HG03095 (cell line): ENCODE measurements around the gene EIF1.
"Not testable (repeated sequence)": the region's sequence is repeated elsewhere in the genome, so short reads cannot be mapped to it uniquely, and the experiment has no call there.

Experiments used
- ATAC-seq: cut with Tn5 transposase; IDR thresholded peaks from one replicate; pipeline ENCODE4 v1.9.1; 2021; ENCODE audit warnings: moderate library complexity; ENCODE audit not compliant: unreplicated experiment

The EIF1 gene

GRCh38 chr17:41697122-41697962, 8.7 kb downstream of the EIF1 start:
- ATAC-seq = no peak

- ATAC-seq = not testable (repeated sequence)
Measured at GRCh38 chr17:41700843-41701242, 12.2 kb downstream of the EIF1 start.

- no peak for ATAC-seq
Measured at GRCh38 chr17:41702712-41703111, 14.0 kb downstream of the EIF1 start.

- ATAC-seq = no peak
Measured at GRCh38 chr17:41705271-41705991, 16.7 kb downstream of the EIF1 start.

DNA sequence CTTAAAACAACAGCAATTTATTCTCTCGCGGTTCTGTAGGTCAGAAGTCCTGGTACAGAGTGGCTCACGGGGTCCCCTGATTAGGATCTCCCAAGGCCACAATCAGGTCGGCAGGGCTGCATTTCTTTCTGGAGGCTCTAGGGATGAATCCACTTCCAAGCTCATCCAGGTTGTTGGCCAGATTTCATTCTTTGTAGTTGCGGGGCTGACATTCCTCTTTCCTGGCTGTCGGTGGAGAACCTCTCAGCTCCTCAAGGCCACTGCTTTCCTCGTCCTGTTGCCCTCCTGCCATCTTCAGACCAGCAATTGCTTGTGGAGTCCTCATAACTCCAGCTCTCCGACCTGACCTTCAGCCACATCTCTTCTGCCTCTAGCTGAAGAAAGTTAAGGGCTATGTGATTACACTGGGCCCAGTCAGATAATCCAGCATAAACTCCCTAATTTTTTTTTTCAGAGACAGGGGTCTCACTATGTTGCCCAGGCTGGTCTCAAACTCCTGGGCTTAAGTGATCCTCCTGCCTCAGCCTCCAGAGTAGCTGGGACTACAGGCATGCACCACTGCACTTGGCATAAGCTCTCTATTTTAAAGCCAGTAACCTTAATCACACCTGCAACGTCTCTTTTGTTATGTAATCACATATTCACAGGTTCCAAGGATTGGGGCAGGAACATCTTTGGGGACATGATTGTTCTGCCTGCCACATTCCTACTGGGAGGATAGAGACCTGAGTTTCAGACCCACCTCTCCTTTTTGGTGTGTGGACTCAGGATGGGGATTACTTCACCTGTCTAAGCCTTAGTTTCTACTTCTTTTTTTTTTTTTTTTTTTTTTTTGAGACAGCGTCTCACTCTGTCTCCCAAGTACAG, 19.4 kb downstream of the EIF1 start:
- no peak for ATAC-seq

- ATAC-seq = no peak
Measured at GRCh38 chr17:41710472-41711090, 21.9 kb downstream of the EIF1 start.

DNA sequence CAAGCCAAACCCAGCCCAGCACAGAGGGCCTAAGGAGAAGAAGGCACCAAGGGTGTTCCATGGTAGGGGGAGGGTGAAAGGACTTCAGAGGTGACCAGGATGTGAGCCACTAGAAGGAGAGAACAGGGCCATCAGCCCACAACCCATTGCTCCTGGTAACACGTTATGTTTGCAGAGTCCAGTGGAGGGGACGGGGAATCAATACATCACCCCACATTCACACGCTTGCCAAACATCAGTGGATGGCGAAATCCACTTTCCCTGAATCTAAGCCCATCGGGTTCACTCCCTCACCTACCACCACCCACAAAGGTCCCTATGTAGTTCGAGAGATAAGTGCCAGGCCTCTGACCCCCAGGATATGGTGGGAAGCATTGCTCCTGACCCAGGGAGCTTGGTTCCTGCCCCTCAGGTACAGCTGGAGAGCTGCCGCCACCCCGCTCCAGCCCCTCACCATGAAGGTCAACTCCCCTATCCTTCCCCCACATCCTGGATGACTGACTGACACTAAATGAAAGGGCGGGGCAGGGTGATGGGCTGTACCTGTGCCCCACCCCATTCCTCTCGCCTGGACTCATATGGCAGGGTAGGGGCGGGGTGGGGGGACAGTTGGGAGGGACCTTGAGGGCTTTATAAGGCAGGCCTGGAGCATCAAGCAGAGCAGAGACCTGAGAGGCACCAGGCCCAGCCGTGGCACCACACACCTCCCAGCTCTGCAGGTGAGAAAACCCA, 23.1 kb downstream of the EIF1 start, which contains the start of gene GAST:
TSS of gene GAST (plus strand) at position 663 of the 732 bp plus-strand sequence. CDS start 3,106 bp downstream, outside the sequence.
- ATAC-seq = no peak

GRCh38 chr17:41717408-41718286, 29.0 kb downstream of the EIF1 start:
- ATAC-seq = no peak

DNA sequence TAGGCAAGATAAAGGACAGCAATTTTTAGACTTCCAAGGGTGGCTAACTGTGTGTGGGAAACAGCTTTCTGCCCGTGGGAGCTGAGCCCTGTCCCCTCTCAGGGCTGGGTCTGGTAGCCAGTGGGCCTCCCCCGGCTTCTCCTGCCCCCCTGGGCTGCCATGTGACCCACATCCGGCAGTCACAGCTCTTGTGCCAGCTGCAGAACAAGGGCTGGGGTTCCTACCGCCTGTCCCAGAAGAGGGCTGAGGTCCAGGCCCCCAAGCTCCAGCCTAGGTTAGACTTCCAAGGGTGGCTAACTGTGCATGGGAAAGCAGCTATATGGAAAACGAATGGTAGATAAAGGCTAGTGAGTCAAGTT, 29.6 kb downstream of the EIF1 start:
- no peak for ATAC-seq

- no peak for ATAC-seq
Measured at GRCh38 chr17:41722231-41722630, 33.5 kb downstream of the EIF1 start.

DNA sequence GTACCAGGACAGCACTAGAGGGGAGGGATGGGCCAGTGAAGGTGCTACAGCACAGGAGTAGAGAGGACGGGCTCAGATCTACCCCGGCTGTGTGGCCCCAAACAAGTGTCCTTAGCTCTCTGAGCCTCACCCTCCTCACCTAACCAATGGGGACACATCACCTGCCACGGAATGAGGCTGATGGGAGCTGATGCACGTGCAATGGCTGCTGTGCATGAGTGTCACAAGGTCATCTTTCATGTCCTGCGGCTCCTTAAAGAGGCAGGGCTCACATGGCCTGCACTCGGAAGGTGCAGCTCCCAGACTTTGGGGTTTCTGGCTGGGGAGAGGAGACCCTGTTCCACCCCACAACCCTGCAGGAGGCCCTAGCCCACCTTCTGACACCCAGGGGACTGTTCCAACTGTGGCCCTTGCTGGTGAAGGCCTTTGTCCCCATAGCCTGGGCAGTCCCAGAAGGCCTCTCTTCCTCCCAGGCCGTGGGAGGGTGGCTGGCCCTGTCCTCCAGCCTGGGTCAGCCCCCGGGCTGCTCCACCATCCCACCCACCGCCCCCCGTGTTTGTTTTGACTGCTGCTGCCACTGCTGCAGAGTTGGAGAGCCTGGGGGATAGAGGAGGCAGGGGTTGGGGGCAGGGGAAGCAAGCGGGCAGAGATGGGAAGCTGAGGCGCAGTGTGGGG, 35.3 kb downstream of the EIF1 start:
- ATAC-seq = no peak

- no peak for ATAC-seq
Measured at GRCh38 chr17:41724476-41725050, 35.9 kb downstream of the EIF1 start.

DNA sequence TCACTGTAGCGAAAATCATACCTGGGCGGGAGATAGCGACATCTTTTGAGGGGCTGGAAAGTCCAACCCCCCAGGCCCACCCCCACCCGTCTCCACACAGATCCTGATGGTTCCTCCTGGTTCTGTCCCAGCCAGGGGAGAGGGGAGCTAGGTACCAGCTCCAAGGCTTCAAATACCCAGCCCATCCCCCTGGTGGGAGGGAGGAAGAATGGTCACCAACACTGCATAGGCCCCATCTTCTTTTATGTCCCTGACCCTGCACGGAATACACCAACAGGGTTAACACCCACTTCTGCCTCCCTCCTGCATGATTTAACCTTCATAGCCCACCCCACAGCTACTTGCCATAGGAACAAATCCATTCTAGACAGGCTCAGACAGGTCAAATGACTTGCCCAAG, 36.4 kb downstream of the EIF1 start:
- ATAC-seq = no peak

DNA sequence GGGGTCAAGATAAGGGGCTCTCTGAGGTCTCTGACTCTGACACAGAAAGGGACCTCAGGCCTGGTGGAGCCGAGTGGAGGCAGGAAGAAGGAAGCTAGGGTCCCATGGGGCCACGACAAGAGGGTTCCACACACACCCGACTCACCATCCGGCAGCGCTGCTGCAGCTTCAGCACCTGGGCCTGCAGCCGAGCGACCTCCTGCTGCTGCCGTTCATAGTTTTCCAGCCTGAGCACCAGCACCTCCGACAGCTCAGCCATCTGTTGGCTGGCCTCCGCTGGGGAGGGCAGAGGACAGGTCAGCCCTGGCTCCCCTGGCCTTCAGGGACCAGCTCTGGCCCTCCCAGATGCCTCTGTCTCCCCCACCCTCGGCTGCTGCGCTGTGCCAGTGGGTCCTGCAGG, 39.4 kb downstream of the EIF1 start:
- no peak for ATAC-seq

GRCh38 chr17:41730479-41730878, 41.8 kb downstream of the EIF1 start:
- ATAC-seq = no peak

DNA sequence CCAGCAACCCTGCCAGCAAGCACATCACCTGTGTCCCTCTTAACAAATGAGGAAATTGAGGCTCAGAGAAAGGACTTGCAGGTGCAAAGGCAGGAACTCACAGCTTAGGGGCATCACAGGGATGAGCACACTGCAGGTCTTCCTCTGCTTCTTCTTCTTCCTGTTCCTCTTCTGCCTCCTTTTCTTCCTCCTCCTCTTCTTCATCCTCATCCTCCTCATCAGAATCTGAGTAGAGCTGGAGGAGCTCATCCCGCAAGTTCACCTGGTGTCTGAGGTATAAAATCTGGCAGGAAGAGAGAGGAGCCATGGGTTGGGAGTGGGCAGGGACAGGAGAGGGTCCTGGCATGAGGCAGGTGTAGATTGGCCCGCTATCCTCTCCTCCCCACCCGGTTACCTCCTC, 43.2 kb downstream of the EIF1 start:
- no peak for ATAC-seq

DNA sequence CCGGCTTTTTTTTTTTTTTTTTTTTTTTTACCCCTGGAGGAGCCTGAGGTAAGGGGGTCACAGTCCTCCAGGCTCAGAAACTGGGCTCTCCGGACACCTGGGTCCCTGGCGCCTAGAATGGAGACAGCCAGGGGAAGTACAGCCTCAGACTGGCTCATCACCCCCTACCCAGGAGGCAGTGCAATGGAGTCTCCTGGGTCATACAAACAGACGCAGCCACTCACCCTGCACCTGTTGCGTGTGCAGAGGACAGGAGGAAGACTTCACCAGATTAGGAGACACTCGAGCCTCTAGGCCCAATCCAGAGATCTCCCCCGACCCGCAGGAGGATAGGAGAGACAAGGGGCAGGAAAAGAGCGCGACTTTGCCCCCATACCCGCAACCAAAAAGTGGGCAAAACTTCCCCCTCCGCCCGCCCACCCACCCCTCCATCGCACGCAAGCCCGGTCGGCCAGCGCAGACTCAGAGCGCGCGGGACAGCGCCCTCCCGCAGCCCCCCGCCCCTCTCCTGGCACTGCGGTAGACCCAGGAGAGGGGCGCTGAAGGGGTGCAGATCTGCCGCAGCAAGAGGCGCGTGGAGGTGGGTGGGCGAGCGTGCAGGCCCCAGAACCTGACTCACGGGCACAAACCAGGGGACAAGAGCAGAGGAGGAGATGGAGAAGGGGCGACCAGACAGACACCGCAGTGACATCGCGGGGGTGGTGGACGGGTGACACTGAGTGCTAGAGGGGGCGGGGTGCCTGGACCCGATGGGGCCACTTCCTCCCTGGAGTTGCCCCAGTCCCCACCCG, 44.9 kb downstream of the EIF1 start:
- ATAC-seq = no peak
